ENCODE results near the gene TRMT1.

TRMT1 gene

DNA sequence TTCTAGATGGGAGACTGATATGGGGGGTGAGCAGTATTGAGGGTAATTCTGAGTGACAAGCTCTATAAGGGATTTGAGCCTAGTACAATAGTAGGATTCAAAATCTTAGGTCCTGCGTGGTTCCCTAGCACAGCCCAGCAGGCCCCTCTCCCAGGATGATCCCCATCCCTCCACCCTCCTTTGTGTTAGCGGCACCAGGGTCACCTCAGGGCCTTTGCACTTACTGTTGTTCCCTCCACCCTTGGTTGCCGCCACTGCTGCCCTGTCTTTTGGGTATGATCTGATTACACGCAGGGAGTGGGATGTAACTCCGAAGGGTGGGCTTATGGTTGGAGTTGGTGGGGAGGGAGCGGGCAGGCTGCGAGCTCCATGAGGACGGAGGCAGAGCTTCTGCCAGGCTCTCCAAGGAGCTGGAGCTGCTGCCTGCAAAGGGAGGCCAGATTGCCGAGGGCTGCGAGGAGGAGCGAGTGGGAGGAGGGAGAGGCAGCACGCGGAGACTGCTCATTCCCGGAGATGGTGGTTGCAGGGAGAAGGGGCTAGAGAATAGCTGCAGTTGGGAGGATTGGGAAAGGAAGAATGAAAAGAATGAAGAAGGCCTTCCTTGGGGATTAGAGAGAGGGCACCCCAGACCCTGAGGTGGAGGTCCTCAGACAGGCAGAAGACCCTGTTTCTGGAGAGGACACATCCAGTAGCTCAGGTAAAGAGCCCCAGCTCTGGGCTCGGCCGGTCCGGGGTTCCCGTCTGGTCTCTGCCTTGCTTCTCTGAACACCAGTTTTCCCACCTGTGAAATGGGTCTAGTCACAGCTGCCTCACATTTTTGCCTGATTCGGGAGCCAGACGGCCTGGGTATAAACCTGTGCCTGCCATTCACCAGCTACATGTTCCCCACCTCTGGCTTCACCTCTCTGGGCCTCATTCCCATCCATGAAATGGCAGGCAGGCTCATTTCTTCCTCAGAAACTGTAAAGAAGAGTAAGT, 6.7 kb upstream of the TRMT1 start:
- DNase-seq (ENCODE audit: low spot score), result no peak

DNA sequence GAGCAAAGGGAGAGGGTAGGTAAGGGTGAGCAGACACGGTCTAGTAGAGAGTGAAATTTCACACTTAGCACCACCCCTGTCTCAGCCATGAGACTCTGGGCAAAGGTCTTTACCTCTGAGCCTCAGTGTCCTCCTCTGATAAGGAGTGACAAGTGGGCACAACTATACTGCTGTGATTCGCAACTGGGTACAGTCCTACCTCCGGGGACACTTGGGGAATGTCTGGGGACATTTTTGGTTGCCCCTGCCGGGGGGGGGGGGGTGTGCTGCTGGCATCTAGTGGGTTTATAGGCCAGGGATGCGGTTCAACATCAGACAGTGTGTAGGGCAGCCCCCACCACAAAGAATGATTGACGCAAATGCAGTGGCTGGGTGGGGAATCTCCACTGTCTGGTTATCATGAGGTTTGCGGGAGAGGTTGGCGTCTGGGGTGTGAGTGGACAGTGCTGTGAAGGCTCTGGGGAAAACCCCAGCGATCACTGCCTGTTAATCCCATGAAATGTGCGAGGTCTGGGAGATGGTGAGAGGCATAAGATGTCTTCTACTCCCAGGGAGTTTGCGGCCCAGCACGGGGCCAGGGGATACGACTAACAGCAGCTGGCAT, 5.8 kb upstream of the TRMT1 start:
- no peak for DNase-seq (ENCODE audit: low spot score)

DNA sequence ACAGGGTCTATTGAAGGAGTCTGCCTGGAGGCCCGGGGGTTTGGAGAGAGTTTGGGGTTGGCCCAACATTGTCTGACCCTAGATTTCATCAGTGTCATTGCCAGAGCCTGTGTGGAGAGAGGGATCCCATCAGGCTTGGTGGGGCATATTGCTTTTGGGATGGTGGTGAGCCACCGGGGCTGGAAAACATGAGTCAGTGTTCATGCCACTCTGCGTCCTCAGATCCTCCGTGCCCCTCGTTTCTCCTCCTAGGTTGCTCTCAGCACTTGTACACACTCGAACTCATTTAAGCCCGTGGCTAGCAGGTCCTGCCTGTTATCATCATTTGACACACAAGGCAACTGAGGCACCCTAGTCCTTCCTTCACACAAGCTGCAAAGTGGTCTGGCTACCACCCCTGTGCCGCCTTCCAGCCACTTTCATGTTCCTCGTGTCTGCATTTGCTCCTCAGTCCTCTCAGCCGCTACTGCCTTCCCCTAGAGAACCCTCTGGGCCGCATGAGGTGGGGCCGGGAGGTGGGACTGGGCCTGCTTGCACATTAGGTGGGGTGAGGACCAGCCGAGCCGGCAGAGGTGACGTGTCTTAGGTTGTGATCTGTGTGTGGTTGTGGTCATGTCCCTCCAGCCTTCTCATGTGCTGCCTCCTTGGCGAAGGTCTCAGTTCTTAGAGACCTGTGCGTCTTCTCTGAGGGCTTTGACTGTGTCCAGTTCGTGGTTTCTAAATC, 5.2 kb upstream of the TRMT1 start:
- DNase-seq (ENCODE audit: low spot score), result no peak

DNA sequence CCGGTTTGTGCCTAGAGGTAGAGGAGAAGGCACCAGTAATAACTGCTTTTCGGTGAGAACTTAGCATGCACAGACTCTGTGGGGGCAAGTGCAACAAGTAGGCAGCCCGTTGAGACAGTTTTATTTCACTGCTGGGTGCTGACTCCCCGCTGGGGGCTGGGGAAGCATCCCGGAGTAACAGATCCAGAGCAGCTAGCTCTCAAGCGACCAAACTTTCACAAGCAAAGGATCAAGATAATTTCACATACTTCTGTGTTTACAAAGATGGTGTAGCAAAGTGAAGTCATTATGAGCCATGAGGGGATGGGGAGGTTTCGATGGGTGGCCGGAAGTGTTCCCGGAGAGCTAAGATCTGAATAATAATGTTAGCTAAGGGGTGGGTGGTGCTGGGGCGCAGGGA, 4.3 kb upstream of the TRMT1 start:
- DNase-seq (ENCODE audit: low spot score), result no peak

DNA sequence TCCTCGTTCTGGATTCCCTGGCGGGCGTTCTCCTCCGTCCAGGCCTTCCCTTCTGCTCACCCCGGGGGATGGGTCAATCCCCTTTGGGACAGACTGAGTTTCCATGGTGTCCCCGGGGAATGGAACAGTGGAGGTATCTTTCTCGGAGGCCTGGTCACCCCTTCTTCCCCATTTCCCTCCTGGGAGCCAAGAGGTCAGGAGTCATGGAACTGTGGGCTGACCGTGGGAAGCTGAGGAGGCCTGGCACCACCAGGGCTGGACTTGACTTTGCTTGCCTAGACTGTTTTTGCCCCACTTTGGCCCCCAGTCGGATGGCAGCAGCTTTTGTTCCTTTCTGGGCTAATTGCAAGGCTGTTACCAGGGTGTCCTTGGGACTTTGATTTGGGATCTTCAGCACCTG, 3.5 kb upstream of the TRMT1 start:
- DNase-seq (ENCODE audit: low spot score), result no peak

DNA sequence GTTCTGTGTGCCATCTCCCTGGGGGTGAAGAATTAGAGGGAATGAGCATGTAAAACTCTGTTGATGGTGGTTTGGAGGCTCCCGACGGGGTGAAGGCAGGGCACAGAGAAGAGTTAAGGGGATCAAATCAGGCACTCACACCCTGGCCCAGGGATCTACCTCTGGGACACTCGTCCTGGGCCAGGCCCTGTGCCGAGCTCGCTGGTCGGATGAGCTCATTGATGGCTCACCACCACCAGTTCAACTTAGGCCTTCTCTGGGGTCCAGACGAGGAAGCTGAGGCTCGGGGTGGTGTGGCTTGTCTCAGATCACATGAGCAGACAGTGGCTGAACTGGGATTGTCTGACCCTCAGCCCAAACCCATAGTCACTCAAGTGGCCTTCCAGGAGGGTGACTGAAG, 3.1 kb upstream of the TRMT1 start:
- DNase-seq (ENCODE audit: low spot score), result no peak

DNA sequence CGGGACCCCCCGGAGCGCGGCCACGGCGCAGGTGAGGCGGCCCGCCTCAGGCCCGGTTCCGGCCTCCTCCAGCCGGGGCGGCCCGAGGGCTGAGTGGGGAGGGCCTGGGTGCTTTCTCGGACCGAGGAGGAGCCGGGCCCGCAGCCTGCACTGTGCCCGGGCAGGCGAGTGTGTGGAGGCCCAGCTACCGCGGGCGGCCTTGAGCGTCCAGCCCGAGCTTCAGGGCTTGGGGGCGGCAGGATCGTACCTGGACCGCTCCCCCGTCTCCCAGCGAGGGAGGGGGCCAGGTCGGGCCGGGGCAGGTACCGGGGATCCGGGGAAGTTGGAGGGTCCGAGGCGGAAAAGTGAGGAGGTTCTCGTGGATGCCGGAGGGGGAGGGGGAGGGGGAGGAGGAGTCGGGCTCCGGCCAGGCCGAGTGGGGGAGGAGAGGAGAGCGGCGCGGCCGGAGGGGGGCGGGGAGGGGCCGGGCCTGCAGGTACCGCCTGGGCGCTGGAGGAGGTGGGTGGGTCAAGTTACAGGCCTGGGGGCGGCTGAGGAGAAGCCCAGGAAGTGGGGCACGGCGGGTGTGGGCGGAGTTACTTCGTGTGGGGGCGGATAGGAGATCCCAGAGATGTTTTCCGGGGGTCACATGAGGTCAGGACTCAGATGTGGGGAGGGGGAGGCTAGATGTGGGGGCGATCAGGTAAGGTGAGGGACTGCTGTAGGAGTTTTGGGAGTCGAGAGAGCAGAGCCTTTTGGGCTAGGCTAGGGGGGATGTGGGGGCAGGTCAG, 2.1 kb upstream of the TRMT1 start:
- peak; percentile 64 for DNase-seq (ENCODE audit: low spot score)

DNA sequence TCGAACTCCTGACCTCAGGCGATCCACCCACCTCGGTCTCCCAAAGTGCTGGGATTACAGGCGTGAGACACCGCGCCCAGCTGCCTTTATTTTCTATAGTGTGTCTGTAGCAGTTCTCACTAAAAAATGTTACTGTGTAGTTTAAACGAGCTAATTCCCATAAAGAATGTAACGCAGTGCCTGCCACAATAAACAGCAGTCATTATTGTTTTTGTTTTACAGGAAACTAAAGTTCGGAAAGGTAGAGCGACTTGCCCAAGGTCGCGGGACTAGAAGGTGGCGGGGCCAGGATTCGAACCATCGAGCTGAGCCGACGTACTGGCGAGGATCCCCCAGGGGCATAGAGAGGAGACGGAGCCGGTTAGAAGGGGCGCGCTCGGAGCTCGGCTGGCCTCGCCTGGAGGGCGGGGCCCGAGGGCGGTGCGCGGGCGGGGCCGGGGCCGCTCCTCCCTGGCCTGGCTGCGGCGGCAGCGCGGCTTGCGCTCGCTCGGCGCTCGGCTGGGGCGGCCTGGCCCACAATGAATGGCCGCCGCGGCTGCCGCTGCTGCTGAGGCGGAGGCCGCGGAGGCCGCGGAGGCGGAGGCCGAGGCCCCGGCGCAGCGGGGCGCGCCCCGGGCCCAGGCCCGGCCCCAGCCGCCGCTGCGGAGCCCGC, 1.4 kb upstream of the TRMT1 start, which contains the start of gene NACC1:
Gene NACC1 (plus strand): TSS at position 493 of the 652 bp plus-strand sequence. CDS start 16,944 bp downstream, outside the sequence.
- peak; percentile 100 for DNase-seq (ENCODE audit: low spot score)

DNA sequence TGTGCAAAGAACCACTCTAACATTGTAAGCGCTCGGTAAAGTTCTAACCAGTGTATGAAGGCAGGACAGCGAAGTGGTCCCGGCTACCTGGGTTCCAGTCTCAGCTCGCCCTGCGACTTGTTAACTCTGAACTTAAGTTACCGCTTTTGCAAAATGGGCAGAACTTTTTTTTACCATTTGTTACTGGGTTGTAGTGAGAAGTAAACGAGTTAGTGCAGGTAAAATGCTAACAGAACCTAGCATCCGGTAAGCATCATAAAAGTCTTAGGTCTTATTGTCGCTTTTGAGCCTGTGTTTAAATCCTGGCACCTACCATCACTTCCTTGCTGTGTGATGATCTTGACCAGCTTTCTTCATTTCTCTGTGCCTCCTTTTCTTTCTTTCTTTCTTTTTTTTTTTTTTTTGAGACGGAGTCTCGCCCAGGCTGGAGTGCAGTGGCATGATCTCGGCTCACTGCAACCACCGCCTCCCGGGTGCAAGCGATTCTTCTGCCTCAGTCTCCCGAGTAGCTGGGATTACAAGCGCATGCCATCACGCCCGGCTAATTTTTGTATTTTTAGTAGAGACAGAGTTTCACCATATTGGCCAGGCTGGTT, 734 bp upstream of the TRMT1 start:
- DNase-seq (ENCODE audit: low spot score), result no peak

DNA sequence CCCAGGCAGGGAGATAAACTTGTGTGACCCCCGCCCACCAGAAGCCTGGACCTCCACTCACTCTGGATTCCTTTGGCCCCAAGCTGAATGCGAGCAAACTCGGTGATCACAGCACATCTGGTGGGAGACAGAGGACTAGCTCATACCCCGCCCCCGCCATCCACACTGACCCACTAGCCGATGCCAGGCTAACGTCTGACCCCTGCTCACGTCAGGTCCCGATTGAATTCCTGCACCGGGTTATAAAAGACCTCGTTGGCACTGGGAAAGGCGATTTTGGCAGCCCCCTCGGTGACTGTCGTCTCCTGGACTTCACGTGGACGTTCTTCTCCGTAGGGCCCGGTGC, 631 bp downstream of the TRMT1 start:
- no peak for DNase-seq (ENCODE audit: low spot score)

DNA sequence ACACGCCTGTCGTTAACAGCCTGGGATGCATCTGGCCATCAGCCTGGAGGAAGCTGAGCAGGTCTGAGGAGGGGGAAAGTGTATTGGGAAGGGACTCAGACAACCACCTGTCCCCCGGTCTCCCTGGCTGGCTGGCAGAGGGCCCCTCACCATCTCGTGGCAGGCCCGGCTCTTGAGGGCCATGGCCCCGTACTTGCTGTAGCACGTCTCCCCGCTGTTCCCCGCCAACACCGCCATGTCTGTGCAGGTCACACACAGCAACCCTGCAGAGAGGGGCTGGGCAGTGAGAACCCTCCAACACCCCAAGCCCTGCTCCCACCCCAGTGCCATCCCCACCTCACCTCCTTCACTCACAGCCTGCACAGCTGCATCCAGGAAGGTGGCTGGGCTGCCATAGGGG, 4.0 kb downstream of the TRMT1 start:
- DNase-seq (ENCODE audit: low spot score), result no peak

DNA sequence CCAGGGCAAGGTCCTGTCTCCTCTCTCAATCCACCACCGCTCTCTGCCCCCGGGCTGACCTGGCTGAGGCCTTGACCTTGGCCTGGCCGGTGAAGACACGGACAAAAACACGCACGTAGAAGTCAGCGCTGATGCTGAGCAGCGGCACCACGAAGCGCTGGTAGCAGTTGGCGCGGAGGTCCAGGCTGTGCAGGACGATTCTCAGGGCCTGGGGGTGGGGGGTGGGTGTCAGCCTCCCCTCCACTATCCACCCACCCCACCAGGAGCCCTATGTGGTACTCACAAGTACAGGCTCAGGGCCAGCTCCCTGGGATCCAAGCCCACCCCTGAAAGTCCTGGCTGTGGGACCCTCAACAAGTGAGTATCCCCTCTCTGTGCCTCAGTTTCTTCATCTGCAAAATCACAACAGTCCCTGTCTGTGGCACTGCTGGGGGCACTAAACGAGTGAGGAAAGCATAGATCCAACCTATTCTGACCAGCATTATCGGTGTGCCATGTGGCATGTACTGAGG, 6.4 kb downstream of the TRMT1 start:
- DNase-seq (ENCODE audit: low spot score), result no peak

DNA sequence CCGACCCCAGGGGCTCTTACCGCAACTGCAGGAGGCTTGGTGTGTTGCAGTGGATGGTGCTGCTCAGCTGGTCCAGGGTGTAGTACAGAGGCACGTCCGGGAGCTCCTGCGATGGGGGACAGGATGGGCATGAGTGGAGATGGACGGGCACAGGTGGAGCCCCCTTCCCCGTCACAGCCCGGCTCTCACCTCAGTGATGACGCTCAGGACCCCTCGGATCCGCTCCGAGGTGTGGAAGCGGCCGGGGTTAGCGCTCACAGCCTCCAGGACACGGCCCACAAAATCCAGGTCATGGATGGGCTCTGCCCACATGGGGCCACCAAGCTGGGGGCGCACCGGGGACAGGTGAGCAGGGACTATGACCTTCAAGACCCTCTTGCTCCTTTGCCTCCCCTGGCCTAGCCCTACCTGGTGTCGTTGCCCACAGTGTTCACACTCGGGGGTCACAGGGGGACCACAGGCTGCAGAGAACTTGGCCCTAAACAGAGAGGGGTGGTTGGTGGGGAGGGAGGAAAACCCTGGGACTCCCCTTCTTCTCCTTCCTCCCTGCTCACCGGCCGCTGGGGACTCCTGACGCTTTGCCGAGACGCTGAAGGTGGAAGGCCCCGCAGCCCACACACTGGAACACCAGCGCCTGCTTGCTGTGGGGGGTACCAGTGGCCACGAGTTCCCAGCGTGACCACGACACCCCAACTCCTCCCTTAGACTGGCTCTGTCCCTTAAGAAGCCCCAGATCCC, 7.0 kb downstream of the TRMT1 start:
- DNase-seq (ENCODE audit: low spot score), result no peak

DNA sequence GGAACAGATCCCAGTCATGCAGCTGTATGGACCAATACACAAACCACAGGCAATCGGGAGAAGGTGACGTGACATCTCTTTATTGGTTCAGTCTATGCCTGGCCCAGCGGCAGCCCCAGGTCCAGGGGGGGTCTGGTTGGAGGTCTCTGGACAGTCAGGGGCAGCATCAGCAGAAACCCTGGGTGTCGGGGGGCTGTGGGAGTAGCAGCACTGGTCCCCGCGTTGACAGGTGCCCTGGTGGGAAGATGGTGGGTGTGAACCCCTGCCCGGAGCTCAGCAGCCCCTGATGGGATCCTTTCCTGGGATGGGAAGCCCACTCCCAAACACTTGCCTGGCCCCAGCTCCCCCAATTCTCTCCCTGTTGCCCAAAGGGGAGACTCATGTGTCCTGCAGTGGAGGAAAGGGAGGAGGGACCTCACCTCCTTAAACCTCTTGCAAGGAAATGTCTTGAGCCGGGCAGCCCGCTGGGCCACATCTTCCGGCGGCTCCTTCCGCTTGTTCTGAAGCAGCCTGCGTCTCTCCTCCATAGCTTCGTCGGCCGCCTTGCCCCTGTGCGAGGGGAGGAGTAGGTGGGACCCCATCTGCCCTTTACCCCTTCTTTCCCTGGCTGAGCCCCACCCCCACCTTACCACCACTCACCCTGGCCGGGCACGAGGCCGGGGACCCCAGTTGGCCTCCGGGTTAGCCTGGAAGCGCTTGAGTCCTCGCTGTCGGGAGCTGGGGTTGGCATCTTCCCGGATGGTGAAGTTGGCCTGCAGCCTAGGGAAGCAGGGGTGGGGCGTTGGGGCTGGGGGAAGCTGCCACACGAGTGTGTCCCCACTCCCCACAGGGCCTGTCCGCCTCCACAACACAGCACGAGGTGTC, 11.5 kb downstream of the TRMT1 start:
- DNase-seq (ENCODE audit: low spot score), result no peak

DNA sequence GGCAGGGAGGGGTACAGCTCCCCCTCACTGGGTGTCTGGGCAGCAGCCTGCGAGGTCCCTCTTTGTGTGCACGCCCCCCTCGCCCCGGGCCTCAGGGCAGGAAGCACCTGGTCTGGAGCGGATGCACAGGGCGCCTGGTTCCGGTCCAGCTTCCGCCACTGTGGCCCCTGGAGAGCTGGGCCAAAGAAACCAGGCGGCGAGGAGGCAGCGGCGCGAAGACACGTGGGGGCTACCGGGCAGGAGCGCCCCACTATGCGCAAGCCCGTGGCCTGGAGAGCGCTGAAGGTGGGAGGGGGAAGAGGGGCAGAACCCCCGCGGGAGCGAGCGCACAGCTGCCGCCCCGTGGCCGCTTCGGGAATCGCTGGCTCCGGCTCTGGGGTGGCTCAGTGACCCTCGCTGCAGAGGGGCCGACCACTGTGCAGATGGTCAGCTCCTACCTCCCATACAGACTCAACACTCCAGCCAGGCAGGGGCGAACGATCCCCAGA, 12.1 kb downstream of the TRMT1 start:
- DNase-seq (ENCODE audit: low spot score), result peak; percentile 79

DNA sequence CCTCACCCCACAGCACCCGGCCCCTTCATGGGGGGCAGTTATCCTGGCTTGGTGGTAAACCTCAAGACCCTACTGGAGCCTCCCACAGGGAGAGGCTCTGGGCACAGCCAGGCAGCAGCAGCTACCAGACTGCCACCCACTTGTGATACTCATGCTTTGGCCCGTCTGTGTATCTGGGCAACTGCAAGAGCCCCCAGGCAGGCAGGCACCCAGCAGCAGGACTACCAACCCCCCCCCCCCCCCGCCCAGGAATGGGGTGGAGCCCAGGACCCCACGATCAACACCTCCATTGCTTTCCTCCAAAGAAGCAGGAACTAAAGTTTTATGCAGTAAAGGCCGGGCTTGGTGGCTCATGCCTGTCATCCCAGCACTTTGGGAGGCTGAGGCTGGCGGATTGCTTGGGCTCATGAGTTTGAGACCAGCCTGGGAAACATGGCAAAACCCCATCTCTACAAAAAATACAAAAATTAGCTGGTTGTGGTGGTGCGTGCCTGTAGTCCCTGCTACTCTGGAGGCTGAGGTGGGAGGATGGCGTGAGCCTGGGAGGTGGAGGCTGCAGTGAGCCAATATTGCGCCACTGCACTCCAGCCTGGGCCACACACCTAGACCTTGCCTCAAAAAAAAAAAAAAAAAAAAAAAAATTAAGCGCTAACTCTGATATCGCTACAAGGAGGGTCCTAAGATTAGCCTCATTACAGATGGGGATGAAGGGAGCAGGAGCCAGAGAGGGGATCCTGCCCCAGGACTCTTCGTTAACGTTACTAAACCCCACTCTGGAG, 12.8 kb downstream of the TRMT1 start:
- no peak for DNase-seq (ENCODE audit: low spot score)

DNA sequence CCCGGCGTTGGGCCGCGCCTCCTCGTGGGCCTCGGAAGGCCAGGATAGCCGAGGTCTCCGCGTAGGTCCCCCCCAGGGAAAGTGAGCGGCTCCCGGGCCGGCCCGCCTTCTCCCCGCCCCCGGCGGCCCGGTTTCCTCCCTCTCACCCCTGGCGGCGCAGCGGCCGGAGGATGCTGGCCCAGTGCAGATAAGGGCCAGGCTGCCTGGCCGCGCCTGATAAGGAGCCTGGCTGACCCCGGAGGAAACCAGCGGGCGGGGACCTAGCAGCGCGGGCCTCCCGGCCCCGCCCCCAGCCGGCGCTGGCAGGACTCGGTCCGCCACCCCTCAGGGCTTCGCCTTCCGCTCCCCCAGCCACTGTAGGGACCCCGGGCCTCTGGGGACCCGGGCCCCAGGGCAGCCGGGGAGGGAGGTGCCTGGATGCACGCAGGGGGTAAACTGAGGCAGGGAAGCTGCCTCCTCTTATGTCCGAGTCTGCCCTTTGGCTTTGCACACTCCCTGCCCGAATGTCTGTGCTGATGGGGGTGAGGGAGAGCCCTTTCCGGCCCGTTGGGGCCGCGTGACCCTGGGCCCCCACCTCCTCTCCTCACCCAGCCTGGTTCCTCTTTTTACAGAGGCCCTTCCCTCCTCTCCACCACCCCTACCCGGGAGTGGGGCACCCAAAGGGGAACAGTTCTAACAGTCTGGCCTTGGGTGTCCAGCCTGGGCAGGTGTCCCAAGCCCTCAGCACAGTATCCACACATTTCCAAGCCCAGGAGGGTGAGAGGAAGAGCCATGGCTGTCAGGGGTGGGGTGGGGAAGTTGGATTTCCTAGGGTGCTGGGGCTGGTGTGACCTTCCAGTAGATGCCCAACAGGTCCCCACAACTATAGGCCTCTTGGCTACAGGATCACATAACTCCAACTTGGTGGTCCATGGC, 13.6 kb downstream of the TRMT1 start, which contains the start of gene LYL1:
Gene LYL1 (minus strand): TSS at position 193 of the 915 bp plus-strand sequence. CDS start 1,687 bp downstream, outside the sequence.
- DNase-seq (ENCODE audit: low spot score), result no peak

All from D341Med (cell line).